ENCODE results near the gene KRTAP4-12. TPM values are rescaled to one million over a fixed set of nuclear protein-coding genes. Genes with fewer than 3 reads are reported as not detected.

The KRTAP4-12 gene
- total and polyA plus RNA-seq, 2 of the 13 experiments (the other 11 are each of a cell fraction or from before 2014, with no cell fraction given), result not detected

- WGBS (ENCODE audit: low lambda C conversion rate), result 17% methylated on average over 2 of the region's 2 CpGs
- H3K36me3 ChIP-seq (replicated peaks in 1 of 2; ENCODE audit: control insufficient read depth in 1 of 2, insufficient read depth in 2 of 2, low read length in 2 of 2), result no peaks in the 10 kb centered on the region
- FAIRE-seq, result no peak
- H3K4me3 ChIP-seq (replicated peaks in 1 of 3; ENCODE audit: insufficient read depth in 1 of 3, low read depth in 2 of 3, low read length in 3 of 3), result no peak overlapping the region
- no TSS peak for BruUV-seq (replicated peaks)
- intact Hi-C loops (cut with micrococcal nuclease; ENCODE audit: unreplicated experiment), result no loop called here
- no peaks in the 10 kb centered on the region for H3K9me3 ChIP-seq (ENCODE audit: low read length)
- no peak for DNase-seq (ENCODE audit: low spot score)
- in situ Hi-C loops (cut with HindIII; ENCODE audit: extremely low pct_ligation_motif_present, low pct_unique_long_range_greater_than_20kb), result no loop called here
- H2AFZ ChIP-seq (ENCODE audit: low read length), result no peak overlapping the region
- no peak for ATAC-seq
- ChIA-PET POLR2A (no interaction called here), CTCF (ENCODE audit: low intra/inter-chr PET ratio, low total read pairs) (no interaction called here)
- H3K79me2 ChIP-seq (ENCODE audit: insufficient read depth, low read length), result no peaks in the 10 kb centered on the region
- no peaks in the 10 kb centered on the region; a peak in 1 of 5 replicates for H3K27me3 ChIP-seq (ENCODE audit: control insufficient read depth in 1 of 2, insufficient read depth in 2 of 2, low read length in 2 of 2)
- H3K27ac ChIP-seq (ENCODE audit: extremely low read length, insufficient read depth, low read length), result no peak overlapping the region
- H4K20me1 ChIP-seq (ENCODE audit: insufficient read depth, low read length), result no peaks in the 10 kb centered on the region
- TF ChIP-seq MAFK (conservative IDR thresholded peaks at IDR 0.05 in 1 of 2, IDR thresholded peaks at IDR 0.05 in 1 of 2; ENCODE audit: low read length in 2 of 2) (peak; percentile 58 to 79), ZNF180 (CRISPR knock-in tag; IDR thresholded peaks at IDR 0.05; ENCODE audit: borderline replicate concordance, low read depth) (no peak), MAFF (IDR thresholded peaks at IDR 0.05; ENCODE audit: low read depth, low read length) (peak; percentile 50; the same call in 1 of the 2 replicates)
- no peak overlapping the region for H3K4me2 ChIP-seq (ENCODE audit: low read depth, low read length)
- H3K9ac ChIP-seq (ENCODE audit: insufficient read depth, low read depth, low read length), result no peak overlapping the region
- H3K4me1 ChIP-seq (ENCODE audit: insufficient read depth, low read length), result no peaks in the 10 kb centered on the region
Observed at GRCh38 chr17:41151525-41151924, 27.5 kb upstream of the KRTAP4-12 start.

- POLR2A ChIA-PET, result no interaction called here
- CTCF ChIA-PET (ENCODE audit: low intra/inter-chr PET ratio, low total read pairs), result no interaction called here
- no peaks in the 10 kb centered on the region for H3K4me1 ChIP-seq (ENCODE audit: insufficient read depth, low read length)
Observed at GRCh38 chr17:41150026-41150425, 26.0 kb upstream of the KRTAP4-12 start.

More at GRCh38 chr17:41150026-41150425, 26.0 kb upstream of the KRTAP4-12 start:
- FAIRE-seq (no peak), ATAC-seq (no peak), DNase-seq (ENCODE audit: low spot score) (no peak)
- Histone ChIP-seq H3K79me2 (ENCODE audit: insufficient read depth, low read length) (no peaks in the 10 kb centered on the region), H3K27ac (ENCODE audit: extremely low read length, insufficient read depth, low read length) (no peak overlapping the region), H3K4me2 (ENCODE audit: low read depth, low read length) (no peak overlapping the region), H3K4me3 (replicated peaks in 1 of 3; ENCODE audit: insufficient read depth in 1 of 3, low read depth in 2 of 3, low read length in 3 of 3) (no peak overlapping the region), H4K20me1 (ENCODE audit: insufficient read depth, low read length) (no peaks in the 10 kb centered on the region), H2AFZ (ENCODE audit: low read length) (no peak overlapping the region), H3K9ac (ENCODE audit: insufficient read depth, low read depth, low read length) (no peak overlapping the region), H3K36me3 (replicated peaks in 1 of 2; ENCODE audit: control insufficient read depth in 1 of 2, insufficient read depth in 2 of 2, low read length in 2 of 2) (no peaks in the 10 kb centered on the region), H3K9me3 (ENCODE audit: low read length) (no peaks in the 10 kb centered on the region), H3K27me3 (ENCODE audit: control insufficient read depth in 1 of 2, insufficient read depth in 2 of 2, low read length in 2 of 2) (no peaks in the 10 kb centered on the region; a peak in 1 of 5 replicates)
- BruUV-seq (replicated peaks), result no TSS peak
- intact Hi-C loops (cut with micrococcal nuclease; ENCODE audit: unreplicated experiment), result no loop called here
- in situ Hi-C loops (cut with HindIII; ENCODE audit: extremely low pct_ligation_motif_present, low pct_unique_long_range_greater_than_20kb), result no loop called here
- TF ChIP-seq CEBPB (IDR thresholded peaks at IDR 0.05; ENCODE audit: borderline replicate concordance, low read depth, low read length) (peak; percentile 22; the same call in 1 of the 2 replicates), RAD51 (IDR thresholded peaks at IDR 0.05; ENCODE audit: borderline replicate concordance) (no peak), KLF12 (CRISPR knock-in tag; IDR thresholded peaks at IDR 0.05; ENCODE audit: borderline replicate concordance) (no peak)
- 22% methylated on average over 4 of the region's 4 CpGs for WGBS (ENCODE audit: low lambda C conversion rate)
